A673 (cell line): ENCODE results near the gene PDHB. TPM values are rescaled to one million over a fixed set of nuclear protein-coding genes. Genes with fewer than 3 reads are reported as not detected.

Source experiments
- BruUV-seq: library from RNA; stranded (reverse); fragments of 400-500 nt; replicated peaks from 2 replicates; lab custom pipeline; 2021; lab: Mats Ljungman, UMichigan
- CTCF ChIA-PET: fragments of 300-600 bp; sonication (Branson Sonifier 250); formaldehyde crosslinking; loops from one replicate; lab custom pipeline; 2022; ENCODE audit warnings: antibody characterized with exemption; lab: Charles Lee
- POLR2A ChIA-PET: fragments of 300-600 bp; sonication (Branson Sonifier 250); formaldehyde crosslinking; loops from one replicate; lab custom pipeline; 2022; ENCODE audit warnings: antibody characterized with exemption; ENCODE audit not compliant: low non-redundant PET; lab: Charles Lee
- DNase-seq: peaks from one replicate; pipeline ENCODE4 v3.0.0-alpha.2; 2015; ENCODE audit warnings: low spot score
- H3K27ac ChIP-seq: fragments of 200-600 bp; sonication (generic); 2 replicates; pipeline ENCODE4 v1.5.1; 2016; ENCODE audit warnings: mixed run types, low read depth, mild to moderate bottlenecking, mixed read lengths, antibody characterized with exemption, low read length; ENCODE audit not compliant: poor library complexity, severe bottlenecking
- H3K27me3 ChIP-seq: fragments of 200-600 bp; sonication (generic); replicated peaks from 2 replicates; pipeline ENCODE4 v1.6.1; 2017; ENCODE audit warnings: mixed run types, low read depth, mild to moderate bottlenecking, mixed read lengths, antibody characterized with exemption, low read length; ENCODE audit not compliant: insufficient read depth, poor library complexity
- H3K36me3 ChIP-seq: fragments of 200-600 bp; sonication (generic); 2 replicates; pipeline ENCODE4 v1.6.1; 2016; ENCODE audit warnings: mixed run types, mild to moderate bottlenecking, mixed read lengths, antibody characterized with exemption, low read length; ENCODE audit not compliant: insufficient read depth, poor library complexity, severe bottlenecking
- H3K4me1 ChIP-seq: fragments of 200-600 bp; sonication (generic); 2 replicates; pipeline ENCODE4 v1.6.1; 2017; ENCODE audit warnings: mixed run types, mild to moderate bottlenecking, mixed read lengths, antibody characterized with exemption, low read length; ENCODE audit not compliant: insufficient read depth, poor library complexity, severe bottlenecking
- H3K4me3 ChIP-seq: fragments of 200-600 bp; sonication (generic); 2 replicates; pipeline ENCODE4 v1.5.1; 2016; ENCODE audit warnings: low read depth, mixed run types, mild to moderate bottlenecking, mixed read lengths, low read length; ENCODE audit not compliant: poor library complexity, severe bottlenecking
- H3K9me3 ChIP-seq: fragments of 200-600 bp; sonication (generic); 2 replicates; pipeline ENCODE4 v1.6.1; 2016; ENCODE audit warnings: mixed run types, low read depth, mild to moderate bottlenecking, mixed read lengths, antibody characterized with exemption, low read length; ENCODE audit not compliant: poor library complexity, severe bottlenecking
- EZH2 ChIP-seq: fragments of 200-600 bp; sonication (generic); IDR thresholded peaks from 2 replicates; pipeline ENCODE4 v1.6.1; 2017; ENCODE audit warnings: borderline replicate concordance, low read depth, mild to moderate bottlenecking, mixed read lengths, antibody characterized with exemption, low read length; ENCODE audit not compliant: poor library complexity, severe bottlenecking
- intact Hi-C: fragments of 100-400 bp; cut with micrococcal nuclease; formaldehyde crosslinking; loops from one replicate; pipeline ENCODE4 v1.10.0; 2022; ENCODE audit not compliant: unreplicated experiment
- total RNA-seq: library from RNA; stranded (reverse); gene quantifications from 2 replicates; pipeline ENCODE4 v1.2.3, GENCODE V29; 2021
- TF ChIP-seq, protein P1 (sequence below): fragments of 300-800, 200-600 bp; sonication (generic); conservative IDR thresholded peaks from 2 replicates; pipeline ENCODE4 v1.5.1; 2017; ENCODE audit warnings: low read depth, mild to moderate bottlenecking, antibody characterized with exemption, low read length, moderate library complexity, mixed read lengths

Gene PDHB
- total RNA-seq, 1 experiment from 2014 or later = 56.0 TPM

DNA sequence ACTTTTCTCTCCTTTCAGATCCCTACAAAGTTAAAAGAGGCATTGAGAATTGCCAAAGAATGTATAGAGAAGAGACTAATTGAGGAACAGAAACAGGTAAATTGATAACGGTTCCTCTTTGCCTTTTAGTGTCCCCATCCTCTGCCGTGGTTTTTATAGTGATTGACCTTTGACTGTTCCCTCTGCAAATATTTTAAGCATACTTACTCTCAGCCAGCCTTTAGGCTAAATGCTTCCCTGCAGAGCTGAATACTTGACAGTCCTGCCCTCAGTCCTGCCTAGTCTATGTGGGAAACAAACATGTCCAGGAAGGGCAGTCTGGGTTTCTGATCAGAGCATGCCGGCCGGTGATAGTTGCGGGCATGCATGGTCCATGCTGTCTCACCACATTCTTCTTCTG, 24.7 kb downstream of the PDHB start:
- intact Hi-C loops = no loop called here
- TF ChIP-seq EZH2 = no peak
- TF ChIP-seq, protein P1, sequence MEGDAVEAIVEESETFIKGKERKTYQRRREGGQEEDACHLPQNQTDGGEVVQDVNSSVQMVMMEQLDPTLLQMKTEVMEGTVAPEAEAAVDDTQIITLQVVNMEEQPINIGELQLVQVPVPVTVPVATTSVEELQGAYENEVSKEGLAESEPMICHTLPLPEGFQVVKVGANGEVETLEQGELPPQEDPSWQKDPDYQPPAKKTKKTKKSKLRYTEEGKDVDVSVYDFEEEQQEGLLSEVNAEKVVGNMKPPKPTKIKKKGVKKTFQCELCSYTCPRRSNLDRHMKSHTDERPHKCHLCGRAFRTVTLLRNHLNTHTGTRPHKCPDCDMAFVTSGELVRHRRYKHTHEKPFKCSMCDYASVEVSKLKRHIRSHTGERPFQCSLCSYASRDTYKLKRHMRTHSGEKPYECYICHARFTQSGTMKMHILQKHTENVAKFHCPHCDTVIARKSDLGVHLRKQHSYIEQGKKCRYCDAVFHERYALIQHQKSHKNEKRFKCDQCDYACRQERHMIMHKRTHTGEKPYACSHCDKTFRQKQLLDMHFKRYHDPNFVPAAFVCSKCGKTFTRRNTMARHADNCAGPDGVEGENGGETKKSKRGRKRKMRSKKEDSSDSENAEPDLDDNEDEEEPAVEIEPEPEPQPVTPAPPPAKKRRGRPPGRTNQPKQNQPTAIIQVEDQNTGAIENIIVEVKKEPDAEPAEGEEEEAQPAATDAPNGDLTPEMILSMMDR = no peak
- CTCF ChIA-PET = no interaction called here

DNA sequence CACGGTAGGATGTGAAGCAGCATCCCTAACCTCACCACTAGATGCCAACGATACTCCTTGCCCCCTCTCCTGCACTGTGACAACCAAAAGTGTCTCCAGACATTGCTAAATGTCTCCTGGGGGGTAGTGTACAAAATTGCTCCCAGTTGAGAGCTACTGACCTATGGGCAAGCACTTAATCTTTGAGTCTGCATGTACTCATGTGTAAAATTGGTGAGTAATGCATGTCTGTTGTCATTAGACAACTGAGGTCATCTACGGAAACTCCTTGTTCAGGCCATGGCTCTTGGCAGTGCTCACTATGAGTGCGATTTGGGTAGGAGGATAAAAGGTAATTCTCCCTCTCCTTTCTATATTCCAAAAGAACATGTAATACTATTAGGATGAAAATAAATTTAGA, 29.2 kb downstream of the PDHB start:
- Histone ChIP-seq H3K4me3 (no peak overlapping the region), H3K27ac (no peak overlapping the region), H3K36me3 (no peaks in the 10 kb centered on the region), H3K9me3 (no peaks in the 10 kb centered on the region), H3K27me3 (no peaks in the 10 kb centered on the region), H3K4me1 (no peaks in the 10 kb centered on the region)
- POLR2A ChIA-PET = no interaction called here
- intact Hi-C loops = no loop called here
- no peak for DNase-seq
- no TSS peak for BruUV-seq
- no peak for TF ChIP-seq EZH2
- TF ChIP-seq, protein P1 = no peak
- CTCF ChIA-PET = no interaction called here

More for the DNA sequence above, 24.7 kb downstream of the PDHB start:
- no TSS peak for BruUV-seq
- POLR2A ChIA-PET = no interaction called here
- DNase-seq = no peak
- Histone ChIP-seq H3K27ac (no peak overlapping the region), H3K4me1 (no peaks in the 10 kb centered on the region), H3K27me3 (no peaks in the 10 kb centered on the region), H3K4me3 (no peak overlapping the region), H3K9me3 (no peaks in the 10 kb centered on the region), H3K36me3 (no peaks in the 10 kb centered on the region)

DNA sequence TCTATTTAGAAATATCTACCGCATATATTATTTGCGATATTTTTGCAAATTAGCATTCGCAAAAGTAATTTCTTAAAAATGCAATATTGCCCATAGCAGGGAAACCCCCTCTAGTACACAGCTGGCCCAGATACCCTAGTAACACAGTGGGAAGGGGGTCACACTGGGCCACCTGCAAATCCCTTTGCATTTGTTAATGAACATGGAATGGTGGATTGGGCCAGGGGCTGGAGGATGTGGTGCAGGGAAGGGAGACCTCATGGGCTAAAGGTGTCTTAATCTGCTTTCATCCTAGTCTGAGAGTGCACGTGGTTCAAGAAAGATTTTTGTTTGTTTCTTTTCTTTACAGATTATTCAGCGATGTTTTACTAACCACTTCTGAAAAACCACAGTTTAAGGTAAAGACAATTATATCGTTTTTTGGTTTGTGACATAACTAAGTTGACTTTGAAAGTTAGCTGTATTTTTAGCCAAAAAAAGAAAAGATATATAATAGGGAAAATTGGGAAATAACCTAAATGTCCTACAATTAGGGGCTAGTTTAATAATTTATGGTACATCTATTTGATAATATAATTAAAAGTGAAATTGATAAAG, 30.0 kb downstream of the PDHB start:
- H3K36me3 ChIP-seq = no peaks in the 10 kb centered on the region
- CTCF ChIA-PET = no interaction called here
- POLR2A ChIA-PET = no interaction called here
- BruUV-seq = no TSS peak
- TF ChIP-seq, protein P1 = no peak
- no peak for TF ChIP-seq EZH2
- intact Hi-C loops = no loop called here
- H3K9me3 ChIP-seq = no peaks in the 10 kb centered on the region
- H3K4me3 ChIP-seq = no peak overlapping the region
- DNase-seq = no peak
- no peaks in the 10 kb centered on the region for H3K27me3 ChIP-seq
- H3K27ac ChIP-seq = no peak overlapping the region
- no peaks in the 10 kb centered on the region for H3K4me1 ChIP-seq
